Occipital lobe (tissue), 2 donors: Measurements from ENCODE around the gene LEMD3. TPM values are rescaled to one million over a fixed set of nuclear protein-coding genes. Genes with fewer than 3 reads are reported as not detected.

Experiments
- DNase-seq: peaks from one replicate; lab custom pipeline; 2025; lab: John Stamatoyannopoulos, UW
- total RNA-seq: library from RNA; depleted of rRNA; stranded (reverse); fragments of >200 nt; gene quantifications from one replicate; pipeline ENCODE4 v1.2.3, GENCODE V29; 2014

LEMD3 gene
- total RNA-seq, 1 donor from 2014 or later = 89.8 TPM

DNA sequence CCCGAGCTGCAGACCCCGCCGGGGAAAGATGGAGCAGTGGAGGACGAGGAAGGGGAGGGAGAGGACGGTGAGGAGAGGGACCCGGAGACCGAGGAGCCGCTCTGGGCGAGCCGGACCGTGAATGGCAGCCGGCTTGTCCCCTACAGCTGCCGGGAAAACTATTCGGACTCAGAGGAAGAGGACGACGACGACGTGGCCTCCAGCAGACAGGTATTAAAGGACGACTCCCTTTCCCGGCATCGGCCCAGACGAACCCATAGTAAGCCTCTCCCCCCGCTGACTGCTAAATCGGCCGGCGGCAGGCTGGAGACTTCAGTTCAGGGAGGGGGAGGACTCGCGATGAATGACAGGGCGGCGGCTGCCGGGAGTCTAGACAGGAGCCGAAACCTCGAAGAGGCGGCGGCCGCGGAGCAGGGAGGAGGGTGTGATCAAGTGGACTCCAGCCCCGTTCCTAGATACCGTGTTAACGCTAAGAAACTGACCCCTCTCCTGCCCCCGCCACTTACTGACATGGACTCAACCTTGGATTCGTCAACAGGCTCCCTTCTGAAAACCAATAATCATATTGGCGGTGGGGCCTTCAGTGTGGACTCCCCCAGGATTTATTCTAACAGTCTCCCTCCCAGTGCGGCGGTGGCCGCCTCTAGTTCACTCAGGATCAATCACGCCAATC is 962 bp downstream of the LEMD3 start:
- peak; percentile 22 for DNase-seq

DNA sequence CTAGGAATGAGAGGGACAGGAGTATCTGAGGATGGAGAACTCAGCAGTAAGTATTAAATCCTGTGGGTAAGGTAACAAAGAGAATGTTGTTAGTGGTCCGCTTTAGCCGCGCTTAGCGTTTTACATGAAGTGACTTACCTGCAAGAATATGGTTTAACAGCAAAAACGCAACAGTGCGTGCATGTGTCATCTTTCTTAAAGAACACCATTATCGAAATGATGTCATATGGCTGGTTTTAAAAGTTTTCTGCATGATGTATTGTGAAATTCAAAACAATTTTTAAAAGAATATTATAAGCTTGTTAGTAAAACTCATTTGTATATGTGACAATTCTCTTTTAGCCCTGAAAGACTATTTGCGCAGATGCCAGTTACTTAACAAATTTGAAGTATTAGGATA is 1.7 kb downstream of the LEMD3 start:
- no peak for DNase-seq

DNA sequence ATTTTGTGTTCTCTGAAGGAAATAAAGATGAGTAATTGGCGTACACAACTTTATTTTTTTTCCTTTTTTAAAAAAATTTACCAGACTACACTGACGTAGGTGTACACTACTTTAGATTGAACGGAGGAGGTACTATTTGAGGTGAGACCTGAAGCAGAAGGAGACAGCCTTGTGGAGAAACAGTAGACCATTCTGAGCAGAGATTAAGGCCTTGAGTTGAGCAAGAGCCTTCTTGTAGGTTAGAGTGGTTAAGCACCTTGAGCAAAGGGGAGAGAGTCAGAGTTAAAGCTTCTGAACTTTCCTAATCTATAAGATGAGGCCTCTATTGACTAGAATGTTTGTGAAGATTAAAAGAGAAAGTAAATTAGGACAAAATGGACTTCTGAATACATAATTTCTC is 2.5 kb downstream of the LEMD3 start:
- DNase-seq = no peak

DNA sequence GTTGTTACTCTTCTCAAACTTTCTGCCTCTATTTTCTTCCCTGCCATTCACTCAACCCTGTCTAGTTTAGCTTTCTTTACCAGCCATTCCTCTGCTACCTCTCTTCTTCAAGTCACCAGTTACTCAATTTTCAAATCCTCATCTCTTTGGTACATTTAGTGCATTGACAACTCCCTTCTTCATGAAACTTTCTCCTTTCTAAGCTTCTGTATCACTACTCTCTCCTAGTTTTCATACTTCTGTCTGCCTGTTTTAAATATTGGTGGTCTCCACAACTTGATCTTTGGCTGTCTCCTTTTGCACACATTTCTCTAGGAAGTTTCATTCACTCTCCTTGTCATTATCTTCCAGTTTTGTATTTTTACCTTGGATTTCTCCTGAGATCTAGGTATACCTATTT is 6.0 kb downstream of the LEMD3 start:
- no peak for DNase-seq

DNA sequence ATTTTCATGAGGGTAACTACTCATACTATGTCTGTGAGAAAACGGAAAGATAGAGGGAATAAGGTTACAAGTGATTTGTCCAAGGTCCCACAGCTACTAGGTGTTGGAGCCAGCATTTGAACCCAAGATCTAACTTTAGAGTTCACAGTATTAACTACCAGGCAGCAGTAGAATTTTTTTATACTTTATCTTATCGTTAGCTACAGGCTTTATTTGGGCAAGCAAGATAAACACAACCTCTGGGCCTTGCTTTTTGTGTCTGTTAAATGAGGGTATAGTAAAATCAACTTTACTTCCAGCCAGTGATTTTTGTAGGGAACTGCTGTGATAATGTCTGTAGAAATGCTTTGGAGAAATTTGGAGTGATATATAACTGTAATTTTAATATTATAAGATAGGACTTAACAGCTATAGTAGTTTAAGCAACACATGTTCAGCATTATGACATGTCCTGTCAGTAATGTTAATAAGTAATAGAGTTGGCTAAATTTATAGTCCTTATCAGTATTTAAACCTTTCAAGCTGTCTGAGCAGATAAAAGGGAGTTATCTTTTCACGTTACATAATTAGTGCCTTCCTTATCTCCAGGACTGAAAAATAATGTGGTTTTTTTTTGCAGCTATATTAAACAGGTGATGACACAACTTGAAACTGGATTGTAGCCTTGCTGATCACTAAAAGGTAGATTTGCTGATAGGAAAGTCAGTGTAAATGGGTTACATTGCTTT is 12.8 kb downstream of the LEMD3 start:
- DNase-seq = no peak

DNA sequence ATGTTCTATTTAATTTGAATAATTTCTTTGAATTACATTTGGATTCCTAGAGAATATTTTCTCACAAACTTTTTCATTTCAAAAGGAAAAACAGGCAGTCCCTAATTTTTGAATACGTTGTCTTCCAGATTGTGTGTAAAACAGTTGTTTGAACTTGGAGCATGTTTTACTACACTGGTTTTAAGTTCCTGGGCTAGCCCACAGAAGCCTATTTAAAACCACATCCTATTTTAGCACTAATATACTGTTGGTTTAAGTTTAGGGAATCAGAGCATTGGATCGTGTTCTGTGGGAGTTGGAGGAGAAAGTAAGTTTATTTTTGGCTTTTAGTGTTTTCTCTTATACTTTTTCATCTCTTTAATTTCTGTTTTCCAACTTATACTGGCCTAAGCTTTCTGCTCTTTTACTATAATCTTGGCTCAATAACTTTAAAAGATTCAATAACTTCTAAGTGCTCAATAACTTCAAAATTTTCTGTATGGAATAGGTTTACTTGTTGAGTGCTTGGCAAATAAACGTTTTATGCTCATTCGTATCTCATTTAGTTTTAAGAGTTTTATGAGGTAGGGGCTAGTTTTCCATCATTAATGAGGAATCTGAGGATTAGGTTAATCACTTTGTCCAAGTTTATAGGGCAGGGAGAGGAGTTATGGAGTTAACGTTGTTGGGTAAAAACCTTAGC is 14.9 kb downstream of the LEMD3 start:
- no peak for DNase-seq

DNA sequence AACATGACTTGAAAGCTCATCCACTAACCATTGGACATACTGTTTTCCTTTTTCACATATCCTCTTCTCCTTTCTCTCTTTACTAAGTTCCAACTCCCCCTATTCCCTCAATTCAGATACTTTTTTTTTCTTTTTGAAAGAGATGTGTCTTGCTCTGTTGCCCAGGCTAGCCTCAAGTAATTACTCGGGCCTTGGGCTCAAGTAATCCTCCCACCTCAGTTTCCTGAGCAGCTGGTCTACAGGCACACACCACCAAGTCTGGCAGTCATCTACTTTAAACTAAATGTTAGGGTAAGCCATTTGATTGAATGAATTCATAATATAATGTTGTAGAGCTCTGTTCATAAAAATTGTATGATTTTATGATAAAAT is 15.5 kb downstream of the LEMD3 start:
- DNase-seq = no peak

DNA sequence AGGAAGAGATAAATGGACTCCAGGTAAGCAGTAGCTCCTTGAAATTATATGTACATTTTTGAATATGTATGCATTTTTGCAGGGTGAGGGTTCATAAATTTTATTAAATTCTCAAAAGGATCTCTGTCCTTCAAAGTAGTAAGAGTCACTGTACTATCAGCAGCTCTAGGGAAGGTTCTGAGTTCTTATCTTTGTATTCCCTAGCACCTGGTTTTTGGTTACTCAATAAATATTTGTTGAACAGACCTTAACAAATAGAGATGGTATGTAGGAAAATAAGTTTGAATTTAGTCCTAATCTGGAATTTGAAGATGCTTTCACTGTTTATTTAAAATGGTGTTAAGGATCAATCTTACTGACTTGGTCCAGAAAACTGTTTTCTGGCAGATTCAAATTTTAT is 18.3 kb downstream of the LEMD3 start:
- DNase-seq = no peak

DNA sequence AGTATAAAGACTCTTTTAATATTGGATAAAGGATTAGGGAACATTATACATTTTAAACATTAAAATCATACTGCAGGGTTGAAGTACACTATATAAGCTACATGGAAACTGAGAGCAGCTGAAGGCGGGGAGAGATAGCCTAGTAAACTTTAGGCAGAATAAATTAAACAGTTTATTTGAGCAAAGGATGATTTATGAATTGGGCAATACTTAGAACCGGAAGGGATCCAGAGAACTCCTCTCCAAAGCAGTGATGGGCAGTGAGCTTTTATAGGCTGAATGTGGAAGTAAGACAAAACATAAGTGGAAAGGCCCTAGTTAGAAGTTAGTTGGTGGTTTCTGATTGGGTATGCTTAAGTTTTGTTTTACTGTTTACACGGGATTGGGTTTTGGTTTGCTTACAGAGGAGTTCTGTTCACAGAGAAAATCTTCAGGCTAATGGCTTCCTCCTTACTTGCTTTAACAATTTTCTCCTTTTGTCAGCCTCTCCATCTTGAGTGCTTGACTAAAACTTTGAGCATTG is 18.9 kb downstream of the LEMD3 start:
- no peak for DNase-seq

DNA sequence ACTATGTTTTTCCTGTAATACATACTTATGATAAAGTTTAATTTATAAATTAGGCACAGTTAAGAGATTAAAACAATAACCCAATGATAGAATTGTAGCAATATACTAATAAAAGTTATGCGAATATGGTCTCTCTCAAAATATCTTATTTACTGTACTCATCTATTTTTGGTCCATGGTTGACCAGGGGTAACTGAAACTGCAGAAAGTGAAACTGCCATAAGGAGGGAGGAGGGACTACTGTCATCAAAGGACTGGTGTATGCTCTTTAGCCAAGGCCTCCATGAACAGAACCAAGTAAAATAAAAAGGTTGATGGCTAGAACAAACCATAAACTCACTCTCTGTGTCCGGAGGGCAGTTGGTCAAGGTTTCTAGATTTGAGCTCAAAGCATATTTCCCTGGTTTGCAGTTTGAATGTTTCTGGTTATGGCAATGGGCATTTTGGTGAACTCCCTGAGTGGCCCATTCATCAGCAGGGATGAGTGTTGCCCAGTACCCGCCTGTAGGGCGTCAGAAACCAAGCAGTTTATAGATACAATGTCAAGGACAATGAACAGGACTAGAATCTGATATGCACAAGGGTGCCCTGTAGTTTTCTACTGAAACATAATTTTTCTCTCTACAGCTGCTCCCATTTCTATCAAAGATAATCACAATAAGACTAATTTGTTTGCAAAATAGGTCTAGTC is 19.8 kb downstream of the LEMD3 start:
- no peak for DNase-seq

DNA sequence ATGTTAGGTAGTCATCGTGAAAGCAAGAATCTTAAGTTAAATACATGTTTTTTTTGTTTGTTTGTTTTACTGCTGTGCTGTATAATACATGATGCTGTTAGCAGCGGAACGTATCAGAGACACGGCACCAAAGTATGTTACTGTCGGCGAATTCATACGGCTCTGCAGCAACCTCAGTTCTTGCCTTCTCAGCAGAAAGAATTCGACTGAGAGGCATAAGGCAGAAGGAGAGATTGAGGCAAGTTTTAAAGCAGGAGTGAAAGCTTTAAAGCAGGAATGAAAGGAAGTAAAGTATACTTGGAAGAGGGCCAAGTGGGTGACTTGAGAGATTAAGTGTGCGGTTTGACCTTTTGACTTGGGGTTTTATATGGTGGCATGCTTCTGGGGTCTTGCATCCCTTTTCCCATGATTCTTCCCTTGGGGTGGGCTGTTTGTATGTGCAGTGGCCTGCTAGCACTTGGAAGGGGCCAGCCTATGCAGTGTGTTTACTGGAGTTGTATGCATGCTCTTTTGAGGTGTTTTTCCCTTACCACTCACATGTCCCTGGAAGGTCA is 23.7 kb downstream of the LEMD3 start:
- DNase-seq = no peak

DNA sequence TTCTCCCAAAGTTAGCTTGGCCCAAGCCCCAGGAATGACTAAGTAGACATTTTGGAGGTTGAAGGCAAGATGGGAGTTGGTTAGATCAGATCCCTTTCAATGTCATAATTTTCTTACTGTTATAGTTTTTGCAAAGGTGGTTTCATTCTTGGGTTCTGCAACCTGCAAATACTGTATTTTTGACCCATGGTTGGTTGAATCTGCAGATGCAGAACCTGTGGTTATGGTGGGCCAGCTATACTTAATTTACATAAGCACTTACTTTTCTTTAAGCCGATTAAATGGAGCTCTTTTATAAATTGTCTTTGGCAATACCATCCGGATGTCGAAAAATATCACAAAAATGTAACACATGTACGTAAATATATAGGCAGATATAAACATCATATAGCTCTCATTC is 25.6 kb downstream of the LEMD3 start:
- DNase-seq = no peak

DNA sequence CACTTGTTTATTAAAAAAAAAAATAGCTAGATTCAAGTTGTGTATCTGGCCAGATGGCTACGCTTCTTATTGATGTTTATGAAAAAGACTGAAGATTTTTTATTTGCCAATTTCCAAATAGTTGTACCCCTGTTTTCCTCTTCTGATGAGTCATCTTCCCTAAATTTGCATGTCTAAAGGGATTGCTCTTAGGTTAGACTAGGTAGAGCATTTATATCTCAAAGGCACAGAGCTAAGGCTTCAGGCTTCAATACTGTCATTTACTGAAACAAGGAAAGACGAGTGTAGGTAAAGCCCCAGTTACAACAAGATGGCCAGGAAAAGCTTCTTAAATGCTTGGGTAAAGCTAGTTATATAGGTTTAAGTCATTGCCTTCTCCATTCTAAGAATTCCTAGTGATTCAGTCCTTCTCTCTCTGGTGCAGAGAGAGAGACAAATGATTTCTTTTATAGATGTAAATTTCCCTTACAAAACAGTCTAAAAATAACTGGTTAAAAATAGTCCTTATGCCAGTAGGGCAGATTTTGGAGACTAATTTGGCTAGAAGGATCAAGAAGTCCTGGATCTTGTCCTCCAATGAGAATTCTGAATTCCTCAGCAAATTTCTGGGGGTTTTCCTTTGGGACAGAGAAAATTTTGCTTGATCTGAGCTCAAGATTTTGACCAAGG is 26.1 kb downstream of the LEMD3 start:
- DNase-seq = no peak

DNA sequence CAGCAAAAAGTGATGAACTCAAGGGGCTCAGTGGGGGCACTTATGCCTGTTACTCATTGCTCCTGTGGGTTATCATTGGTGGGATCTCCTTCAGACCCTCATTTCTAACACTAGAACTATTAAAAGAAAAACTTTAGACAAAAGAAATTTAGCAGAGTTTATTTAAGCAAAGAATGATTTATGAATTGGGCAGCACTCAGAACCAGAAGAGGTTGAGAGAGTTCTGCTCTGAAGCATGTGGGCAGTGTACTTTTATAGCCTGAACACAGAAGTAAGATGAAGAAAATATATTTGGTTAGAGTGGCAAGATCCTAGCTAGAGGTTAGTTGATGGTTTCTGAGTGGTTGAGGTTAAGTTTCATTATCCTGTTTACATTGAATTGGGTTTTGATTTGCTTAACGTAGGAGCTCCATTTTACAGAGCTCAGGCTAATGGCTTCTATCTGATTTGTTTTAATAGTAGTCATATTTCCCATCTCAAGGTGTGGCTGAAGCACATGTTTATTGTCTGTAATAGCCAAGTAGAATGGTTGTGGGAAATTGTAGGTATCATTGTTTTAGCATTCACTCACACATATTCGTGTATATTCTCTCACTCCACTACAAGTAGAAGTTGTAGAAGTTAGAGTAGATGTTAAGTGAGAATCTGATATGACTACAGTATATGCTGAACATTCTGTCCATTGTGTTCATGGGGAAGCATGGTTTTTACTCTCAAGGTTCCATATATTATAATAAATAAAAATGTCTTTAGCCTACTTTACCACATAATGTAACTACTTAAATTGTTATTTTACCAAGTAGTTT is 27.6 kb downstream of the LEMD3 start:
- DNase-seq = no peak

DNA sequence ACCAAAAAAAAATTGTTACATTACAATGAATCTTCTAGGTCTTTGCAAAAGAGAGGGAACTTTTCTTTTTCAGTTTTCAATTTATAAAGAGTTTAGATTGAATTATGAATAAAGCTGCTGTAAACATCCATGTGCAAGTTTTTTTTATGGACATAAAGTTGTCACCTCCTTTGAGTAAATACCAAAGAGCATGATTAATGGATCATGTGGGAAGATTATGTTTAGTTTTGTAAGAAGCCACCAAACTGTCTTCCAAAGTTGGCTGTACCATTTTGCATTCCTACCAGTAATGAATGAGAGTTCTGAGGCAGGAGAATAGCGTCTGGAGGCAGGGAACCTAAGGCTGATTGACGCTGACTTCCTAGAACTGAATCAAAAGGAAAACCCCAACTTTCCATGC is 30.2 kb downstream of the LEMD3 start:
- DNase-seq = no peak

DNA sequence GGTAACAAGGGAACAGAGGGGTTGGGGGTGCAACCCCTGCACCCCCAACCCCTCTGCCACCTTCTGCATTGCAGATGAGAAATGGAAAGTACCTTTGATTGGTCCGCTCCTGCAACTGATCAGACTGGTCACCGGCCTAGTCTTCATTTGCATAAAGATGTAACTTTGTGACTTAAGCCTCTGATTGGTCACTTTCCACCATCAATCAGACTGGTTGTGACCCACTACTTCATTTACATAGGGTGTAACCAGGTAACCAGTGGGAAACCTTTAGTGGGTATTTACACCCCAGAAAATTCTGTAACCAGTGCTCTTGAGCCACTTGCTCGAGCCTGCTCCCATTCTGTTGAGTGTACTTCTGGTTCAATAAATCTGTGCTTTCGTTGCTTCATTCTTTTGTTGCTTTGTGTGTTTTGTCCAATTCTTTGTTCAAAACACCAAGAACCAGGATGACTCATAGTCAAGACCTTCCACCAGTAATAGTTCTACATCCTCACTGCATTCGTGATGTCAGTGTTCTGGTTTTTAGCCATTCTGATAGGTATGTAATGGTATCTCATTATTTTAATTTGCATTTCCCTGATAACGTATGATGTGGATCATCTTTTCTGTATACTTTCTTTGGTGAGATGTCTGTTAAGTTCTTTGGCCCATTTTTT is 30.8 kb downstream of the LEMD3 start:
- DNase-seq = no peak

DNA sequence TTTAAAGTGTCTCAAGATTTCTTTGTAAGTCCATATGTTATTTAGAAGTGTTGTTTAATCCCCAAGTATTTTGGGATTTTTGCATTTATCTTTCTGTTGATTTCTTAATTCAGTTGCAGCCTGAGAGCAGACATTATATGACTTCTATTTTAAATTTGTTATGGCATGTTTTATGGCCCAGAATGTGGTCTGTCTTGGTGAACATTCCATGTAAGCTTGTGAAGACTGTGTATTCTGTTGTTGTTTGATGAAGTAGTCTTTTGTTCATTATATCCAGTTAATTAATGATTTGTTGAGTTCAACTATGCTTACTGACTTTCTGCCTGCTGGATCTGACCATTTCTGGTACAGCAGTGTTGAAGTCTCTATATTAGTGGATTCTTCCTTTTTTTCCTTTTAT is 34.0 kb downstream of the LEMD3 start:
- DNase-seq = no peak

DNA sequence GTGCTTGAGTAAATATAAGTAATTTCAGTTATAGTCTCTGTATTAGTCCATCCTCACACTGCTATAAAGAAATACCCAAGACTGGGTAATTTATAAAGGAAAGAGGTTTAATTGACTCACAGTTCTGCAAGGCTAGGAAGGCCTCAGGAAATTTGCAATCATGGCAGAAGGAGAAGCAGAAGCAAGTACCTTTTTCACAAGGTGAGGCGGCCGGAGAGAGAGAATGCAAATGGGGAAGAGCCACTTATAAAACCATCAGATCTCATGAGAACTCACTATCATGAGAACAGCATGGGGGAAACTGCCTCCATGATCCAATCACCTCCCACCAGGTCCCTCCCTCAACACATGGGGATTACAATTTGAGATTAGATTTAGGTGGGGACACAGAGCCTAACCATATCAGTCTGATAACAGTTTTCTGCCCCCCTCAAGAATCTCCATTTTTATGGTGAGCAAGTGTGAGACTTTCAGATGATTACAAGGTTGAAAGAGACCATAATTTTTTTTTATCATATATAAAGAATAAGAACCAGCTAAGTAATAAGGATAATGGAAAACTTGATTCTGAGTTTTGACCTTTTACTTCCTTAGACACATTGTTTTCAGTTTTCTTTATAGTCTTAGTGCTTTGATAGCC is 35.6 kb downstream of the LEMD3 start:
- DNase-seq = no peak

DNA sequence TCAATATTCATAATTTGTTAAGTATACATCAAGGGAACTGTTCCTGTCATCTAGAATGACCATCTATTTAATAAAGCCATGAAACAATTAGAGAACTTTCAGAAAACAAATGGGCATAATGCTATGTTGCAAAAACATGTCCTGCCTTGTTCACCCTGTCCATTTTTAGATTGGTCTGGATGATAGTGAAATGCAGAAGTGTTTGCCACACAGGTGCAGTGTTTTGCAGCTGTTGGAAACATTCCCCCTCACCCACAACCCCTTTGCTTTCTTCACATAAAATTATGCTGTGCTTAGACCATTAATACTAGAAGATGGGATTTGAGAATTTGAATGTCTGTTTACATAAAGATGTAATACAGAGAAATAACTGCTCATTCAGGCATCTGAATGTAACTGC is 36.5 kb downstream of the LEMD3 start:
- no peak for DNase-seq
